Spleen (tissue), 7 donors: ENCODE data around the gene TAX1BP1.

ENCODE experiments used
- CTCF ChIP-seq, 11 experiments: fragments of 200-600 bp in 7 of 11; fragments of 450-650 bp in 4 of 11; sonication (generic) in 4 of 11; IDR thresholded peaks in 8 of 11; conservative IDR thresholded peaks in 3 of 11; 1 replicate in 7 of 11; 2 replicates in 4 of 11; pipeline versions ENCODE4 v1.4.0 to v1.8.0; 2016 to 2021; ENCODE audit warnings: antibody characterized with exemption in 11 of 11, inconsistent platforms in 4 of 11, mild to moderate bottlenecking in 1 of 11
- POLR2A ChIP-seq, 3 donors: fragments of 450-650 bp; IDR thresholded peaks; one replicate each; pipeline ENCODE4 v1.5.1; 2017; ENCODE audit warnings: antibody characterized with exemption in 3 of 3, mild to moderate bottlenecking in 1 of 3
- donor health status: DM: no; HTN: no; CAD: no; lungs with moderate emphysema.
- donor health status: DM: no; HTN: no; CAD: no.
- donor health status: DM: no; HTN: no; CAD: no.

GRCh38 chr7:27843584-27844305 is 103.8 kb downstream of the TAX1BP1 start:
- TF ChIP-seq CTCF (IDR thresholded peaks at IDR 0.05 in 8 of 11, conservative IDR thresholded peaks at IDR 0.05 in 3 of 11) (no peak), POLR2A (IDR thresholded peaks at IDR 0.05) (no peak)
